AG04449 (cell line): ENCODE measurements around the gene OR7G3.

Source experiments
- CTCF ChIA-PET: fragments of 350-600 bp; formaldehyde crosslinking; extraction: SDS; loops from one replicate; lab custom pipeline; 2021; ENCODE audit warnings: antibody characterized with exemption; lab: Yijun Ruan, JAX
- POLR2A ChIA-PET: fragments of 400-600, 350-600 bp; formaldehyde crosslinking; extraction: SDS; loops from one replicate; lab custom pipeline; 2020; ENCODE audit warnings: antibody characterized with exemption, inconsistent platforms; lab: Yijun Ruan, JAX
- DNase-seq: peaks from one replicate; pipeline ENCODE4 v3.0.0-alpha.2; 2010; ENCODE audit warnings: low read depth, low spot score
- H3K4me3 ChIP-seq: 2 replicates; pipeline ENCODE4 v1.5.1; 2011; ENCODE audit warnings: low read depth, mild to moderate bottlenecking, control low read depth, low read length
- TF ChIP-seq, protein P1 (sequence below): IDR thresholded peaks from one replicate; pipeline ENCODE4 v1.5.1; 2011; ENCODE audit warnings: mild to moderate bottlenecking, moderate library complexity, low read length, control low read depth, inconsistent platforms; ENCODE audit not compliant: insufficient read depth; ENCODE audit errors: missing control alignments

OR7G3 gene

DNA sequence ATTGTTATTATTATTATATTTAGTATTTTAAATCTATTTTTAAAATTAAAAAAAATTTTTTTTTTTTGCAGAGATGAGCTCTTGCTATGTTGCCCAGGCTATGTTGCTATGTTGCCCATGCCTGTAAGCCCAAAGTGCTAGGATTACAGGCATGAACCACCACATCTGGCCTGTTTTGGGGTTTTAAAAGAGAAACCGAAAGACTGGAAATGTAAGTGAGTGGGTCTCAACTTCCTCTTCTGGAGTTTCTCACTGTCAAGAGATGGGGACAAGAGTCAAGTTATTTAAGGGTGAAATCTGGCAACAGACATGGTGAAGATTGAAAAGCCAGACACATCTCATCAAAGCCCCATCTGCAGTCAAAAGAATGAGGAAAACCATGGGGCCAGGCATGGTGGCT lies 4.2 kb upstream of the OR7G3 start:
- H3K4me3 ChIP-seq, result no peak overlapping the region
- ChIA-PET CTCF (no interaction called here), POLR2A (no interaction called here)
- no peak for DNase-seq
- TF ChIP-seq, protein P1, sequence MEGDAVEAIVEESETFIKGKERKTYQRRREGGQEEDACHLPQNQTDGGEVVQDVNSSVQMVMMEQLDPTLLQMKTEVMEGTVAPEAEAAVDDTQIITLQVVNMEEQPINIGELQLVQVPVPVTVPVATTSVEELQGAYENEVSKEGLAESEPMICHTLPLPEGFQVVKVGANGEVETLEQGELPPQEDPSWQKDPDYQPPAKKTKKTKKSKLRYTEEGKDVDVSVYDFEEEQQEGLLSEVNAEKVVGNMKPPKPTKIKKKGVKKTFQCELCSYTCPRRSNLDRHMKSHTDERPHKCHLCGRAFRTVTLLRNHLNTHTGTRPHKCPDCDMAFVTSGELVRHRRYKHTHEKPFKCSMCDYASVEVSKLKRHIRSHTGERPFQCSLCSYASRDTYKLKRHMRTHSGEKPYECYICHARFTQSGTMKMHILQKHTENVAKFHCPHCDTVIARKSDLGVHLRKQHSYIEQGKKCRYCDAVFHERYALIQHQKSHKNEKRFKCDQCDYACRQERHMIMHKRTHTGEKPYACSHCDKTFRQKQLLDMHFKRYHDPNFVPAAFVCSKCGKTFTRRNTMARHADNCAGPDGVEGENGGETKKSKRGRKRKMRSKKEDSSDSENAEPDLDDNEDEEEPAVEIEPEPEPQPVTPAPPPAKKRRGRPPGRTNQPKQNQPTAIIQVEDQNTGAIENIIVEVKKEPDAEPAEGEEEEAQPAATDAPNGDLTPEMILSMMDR, result no peak

- CTCF ChIA-PET, result no interaction called here
- H3K4me3 ChIP-seq, result no peak overlapping the region
- DNase-seq, result no peak
- POLR2A ChIA-PET, result no interaction called here
- TF ChIP-seq, protein P1, result no peak
Observed at GRCh38 chr19:9128171-9128570, 1.4 kb upstream of the OR7G3 start.

GRCh38 chr19:9116547-9116946 lies 10.2 kb downstream of the OR7G3 start:
- DNase-seq, result no peak
- no peak overlapping the region for H3K4me3 ChIP-seq
- CTCF ChIA-PET, result no interaction called here
- POLR2A ChIA-PET, result no interaction called here
- TF ChIP-seq, protein P1, result no peak

DNA sequence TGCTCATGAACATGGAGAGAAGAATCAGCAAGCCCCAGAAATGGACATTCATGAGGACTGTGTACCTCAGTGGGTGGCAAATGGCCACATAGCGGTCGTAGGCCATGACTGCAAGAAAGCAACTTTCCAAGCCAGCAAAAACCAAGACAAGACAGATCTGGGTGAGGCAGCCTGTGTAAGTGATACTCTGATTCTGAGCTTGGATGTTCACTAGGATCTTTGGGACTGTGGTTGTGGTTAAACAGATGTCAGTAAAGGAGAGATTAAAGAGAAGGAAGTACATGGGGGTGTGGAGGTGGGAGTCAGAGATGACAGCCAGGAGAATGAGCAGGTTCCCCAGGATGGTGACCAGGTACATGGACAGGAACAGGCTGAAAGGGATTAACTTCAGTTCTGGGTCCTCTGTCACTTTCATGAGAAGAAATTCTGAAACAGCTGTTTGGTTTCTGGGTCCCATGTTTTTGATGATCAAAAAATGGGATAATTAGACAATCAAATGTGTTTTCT lies 11.4 kb downstream of the OR7G3 start, which contains the start of gene OR7G1:
Gene OR7G1, minus strand, starts transcription at position 457 of the 507 bp plus-strand sequence. Its CDS starts 0 bp downstream, at position 457.
- ChIA-PET POLR2A (no interaction called here), CTCF (no interaction called here)
- no peak within 1 kb of the TSS for H3K4me3 ChIP-seq
- TF ChIP-seq, protein P1, result no peak
- no peak for DNase-seq

- ChIA-PET CTCF (no interaction called here), POLR2A (no interaction called here)
- H3K4me3 ChIP-seq, result no peak overlapping the region
- TF ChIP-seq, protein P1, result no peak
- no peak for DNase-seq
Observed at GRCh38 chr19:9109959-9110358, 16.8 kb downstream of the OR7G3 start.

DNA sequence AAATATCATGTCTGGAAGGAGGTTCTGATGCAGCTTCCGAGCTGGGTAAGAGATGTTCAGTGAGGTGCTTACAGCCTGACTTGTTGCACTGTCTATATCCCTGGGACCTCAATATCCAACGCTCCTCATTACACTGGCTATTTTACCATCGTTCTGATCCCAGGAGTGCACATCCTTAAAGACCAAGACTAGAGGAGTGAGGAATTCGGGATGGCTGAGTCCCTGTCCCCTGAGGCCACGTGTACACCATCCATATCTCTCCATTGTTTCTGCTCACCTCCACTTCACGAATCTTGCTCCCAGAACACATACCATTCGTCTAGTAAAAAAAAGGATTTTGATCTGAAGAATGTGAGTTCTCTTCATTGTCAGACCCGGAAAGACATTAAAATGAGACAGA lies 19.4 kb downstream of the OR7G3 start, which contains the start of gene OR7G2:
Gene OR7G2, minus strand, starts transcription at position 101 of the 400 bp plus-strand sequence. CDS start 4,232 bp downstream, outside the sequence.
- ChIA-PET CTCF (no interaction called here), POLR2A (no interaction called here)
- TF ChIP-seq, protein P1, result no peak
- H3K4me3 ChIP-seq, result no peak within 1 kb of the TSS
- no peak for DNase-seq
